ENCODE measurements around the gene MPPED1. TPM values are rescaled to one million over a fixed set of nuclear protein-coding genes. Genes with fewer than 3 reads are reported as not detected.

The MPPED1 gene
- total RNA-seq, 1 donor from 2014 or later, result not detected

- intact Hi-C loops (cut with micrococcal nuclease), result no loop called here
Observed at GRCh38 chr22:43474161-43475101, 62.6 kb downstream of the MPPED1 start.

- intact Hi-C loops (cut with micrococcal nuclease), result no loop called here
Observed at GRCh38 chr22:43475549-43476076, 63.8 kb downstream of the MPPED1 start.

DNA sequence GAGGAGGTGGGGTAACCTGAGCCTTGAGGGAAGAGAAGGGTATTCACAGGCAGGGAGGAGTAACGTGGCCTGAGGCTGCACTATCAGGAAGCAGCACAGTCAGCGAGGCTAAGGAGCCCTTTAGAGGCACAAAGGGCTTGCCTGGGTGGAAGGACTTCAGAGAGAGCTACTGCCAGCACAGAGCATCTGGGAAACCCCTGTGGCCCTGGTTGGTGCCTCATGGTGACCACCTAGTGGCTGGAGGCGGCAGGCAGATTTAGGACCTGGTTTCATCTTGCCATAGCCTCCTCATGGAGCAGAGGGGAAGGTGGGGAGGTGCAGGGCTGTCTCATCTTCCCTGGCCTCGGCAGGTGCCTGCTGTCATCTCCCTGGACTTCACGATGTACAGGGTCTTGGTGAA is 64.5 kb downstream of the MPPED1 start:
- intact Hi-C loops (cut with micrococcal nuclease), result no loop called here

DNA sequence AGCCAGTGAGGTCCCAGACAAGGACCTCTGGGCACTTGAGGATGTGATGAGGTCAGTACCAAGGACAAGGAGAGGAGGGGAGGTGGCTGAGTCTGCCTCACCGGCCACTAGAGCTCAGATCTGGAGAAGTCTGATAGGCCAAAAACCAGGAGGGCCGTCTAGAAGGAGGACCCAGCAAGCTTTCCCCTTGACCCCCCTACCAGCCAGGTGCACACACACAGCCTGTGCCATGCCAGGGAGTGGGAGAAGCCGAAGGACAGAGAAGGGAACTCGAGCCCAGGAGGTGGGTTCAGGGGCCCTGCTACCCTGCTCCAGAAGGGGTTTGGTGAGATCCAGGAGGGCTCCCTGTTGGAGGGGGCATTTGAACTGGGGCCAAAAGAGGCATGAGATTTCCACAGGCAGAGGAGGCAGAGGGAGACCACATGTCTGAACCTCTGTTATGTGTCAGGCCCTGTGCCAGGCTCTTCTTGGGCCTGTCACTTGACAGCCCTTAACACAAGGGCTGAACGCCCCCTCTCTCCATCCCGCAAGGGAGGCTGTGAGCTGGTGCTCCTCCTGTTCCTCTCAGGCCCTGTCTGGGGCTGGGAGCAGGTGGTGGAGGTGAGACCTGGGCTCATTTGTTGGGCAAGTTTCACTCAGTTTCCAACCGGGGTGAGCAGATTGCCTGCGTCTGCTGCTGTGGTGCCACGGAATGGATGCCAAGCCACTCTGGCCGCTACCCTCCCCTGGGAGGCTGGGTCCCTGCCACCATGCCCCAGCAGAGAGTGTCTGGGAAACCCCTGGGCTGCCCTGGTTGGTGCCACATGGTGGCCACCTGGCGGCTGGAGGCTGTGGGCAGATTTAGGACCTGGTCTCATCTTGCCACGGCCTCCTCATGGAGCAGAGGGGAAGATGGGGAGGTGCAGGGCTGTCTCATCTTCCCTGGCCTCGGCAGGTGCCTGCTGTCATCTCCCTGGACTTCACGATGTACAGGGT is 65.2 kb downstream of the MPPED1 start:
- intact Hi-C loops (cut with micrococcal nuclease), result no loop called here

GRCh38 chr22:43477966-43478365 is 66.2 kb downstream of the MPPED1 start:
- intact Hi-C loops (cut with micrococcal nuclease), result no loop called here

DNA sequence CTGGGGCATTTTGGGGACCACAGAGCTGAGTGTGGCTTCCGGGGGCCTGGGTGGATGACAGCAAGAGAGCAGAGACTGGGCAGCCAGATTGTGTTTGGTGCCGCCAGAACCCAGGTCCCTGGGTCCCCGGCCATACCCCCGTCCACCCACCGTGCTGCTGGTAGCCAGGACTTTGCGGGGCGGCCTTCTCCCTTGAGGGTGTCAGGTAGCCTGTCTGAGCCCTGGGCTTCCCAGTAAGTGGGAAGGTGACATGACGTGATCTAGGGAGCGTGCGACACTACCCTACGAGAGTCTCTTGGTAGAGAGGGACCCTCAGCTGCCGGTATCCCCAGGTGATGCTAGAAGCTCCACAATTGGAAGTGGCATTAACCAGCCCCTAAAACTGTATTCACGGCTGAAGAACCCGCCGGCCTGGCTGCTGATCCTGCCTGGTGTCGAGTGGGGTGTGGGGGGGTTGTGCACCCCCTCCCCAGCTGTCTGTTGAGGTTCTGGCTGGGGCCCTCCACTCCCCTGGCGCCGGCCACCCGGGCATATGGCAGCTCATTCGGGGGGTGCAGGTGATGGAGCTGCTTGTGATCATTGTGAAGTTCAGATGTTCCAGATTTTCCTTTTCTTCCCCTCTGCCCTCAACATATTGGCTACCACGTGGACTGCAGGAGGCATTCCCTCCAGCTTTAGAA is 66.9 kb downstream of the MPPED1 start:
- intact Hi-C loops (cut with micrococcal nuclease), result no loop called here

DNA sequence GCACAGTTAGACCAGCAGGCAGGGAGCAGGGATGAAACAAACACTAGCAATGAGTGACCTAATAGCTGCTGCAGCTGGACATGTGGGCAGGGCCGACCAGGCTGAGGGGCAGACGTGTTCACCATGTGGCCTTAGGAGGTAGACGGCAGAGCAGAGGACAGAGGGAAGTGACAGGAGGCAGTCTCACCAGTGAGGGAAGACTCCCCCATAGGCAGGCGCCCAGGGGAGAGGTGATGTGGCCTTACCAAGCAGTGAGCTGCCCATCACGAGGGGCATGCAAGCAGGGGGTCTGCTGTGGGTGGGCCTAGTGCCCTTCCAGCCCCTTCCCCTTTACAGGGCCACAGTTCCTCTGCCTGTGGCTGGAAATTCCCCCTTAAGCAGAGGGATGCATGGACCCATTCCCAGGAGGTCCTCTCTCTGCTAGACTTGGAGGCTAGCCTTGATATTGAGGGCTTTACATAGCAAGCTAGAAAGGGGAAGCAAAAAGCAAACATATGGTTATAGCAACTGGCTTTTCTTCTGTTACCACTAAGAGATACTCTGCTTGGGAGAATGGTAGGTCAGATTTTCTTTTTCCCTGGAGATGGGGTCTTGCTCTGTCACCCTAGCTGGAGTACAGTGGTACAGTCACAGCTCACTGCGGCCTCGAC is 67.6 kb downstream of the MPPED1 start:
- intact Hi-C loops (cut with micrococcal nuclease), result no loop called here

GRCh38 chr22:43479962-43480361 is 68.1 kb downstream of the MPPED1 start:
- intact Hi-C loops (cut with micrococcal nuclease), result no loop called here

GRCh38 chr22:43481568-43482317 is 69.9 kb downstream of the MPPED1 start:
- intact Hi-C loops (cut with micrococcal nuclease), result no loop called here

DNA sequence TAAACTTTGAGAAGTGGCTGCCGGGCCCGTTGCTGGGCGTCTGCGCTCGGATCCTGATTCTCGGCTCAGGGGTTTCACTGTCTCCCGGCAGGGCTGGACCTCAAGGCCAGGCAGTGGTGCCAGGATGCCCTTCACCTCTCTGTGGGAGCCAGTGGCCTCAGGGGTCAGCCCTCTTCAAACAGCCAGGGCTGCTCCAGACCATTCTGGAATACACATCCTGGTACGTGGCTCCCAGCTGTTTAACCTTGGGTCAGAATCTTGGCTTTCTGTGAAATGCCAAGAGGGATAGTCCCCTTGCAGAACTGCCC is 70.5 kb downstream of the MPPED1 start:
- intact Hi-C loops (cut with micrococcal nuclease), result no loop called here

DNA sequence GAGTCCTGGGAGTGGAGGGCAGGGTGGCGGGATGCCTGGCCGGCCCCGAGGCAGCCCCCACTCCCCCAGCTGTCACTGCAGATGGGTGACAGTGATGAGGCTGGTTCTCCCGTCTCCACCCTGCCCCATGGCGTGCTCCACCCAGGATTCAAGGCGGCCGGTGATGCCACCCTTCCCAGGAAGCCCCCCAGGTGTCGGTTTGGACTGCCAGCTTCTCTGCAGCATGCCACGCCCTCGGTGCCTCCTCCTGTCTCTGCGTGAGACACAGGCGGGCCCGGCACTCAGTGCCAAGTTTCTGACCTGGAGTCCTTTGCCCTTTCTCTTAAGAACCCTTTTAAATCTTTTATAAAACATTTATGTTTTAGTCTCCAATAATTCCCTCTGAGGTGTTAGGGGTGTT is 71.5 kb downstream of the MPPED1 start:
- intact Hi-C loops (cut with micrococcal nuclease), result no loop called here

- intact Hi-C loops (cut with micrococcal nuclease), result no loop called here
Observed at GRCh38 chr22:43483669-43484068, 71.9 kb downstream of the MPPED1 start.

- intact Hi-C loops (cut with micrococcal nuclease), result no loop called here
Observed at GRCh38 chr22:43484227-43484626, 72.4 kb downstream of the MPPED1 start.

GRCh38 chr22:43485502-43486089 is 73.8 kb downstream of the MPPED1 start:
- intact Hi-C loops (cut with micrococcal nuclease), result no loop called here

- intact Hi-C loops (cut with micrococcal nuclease), result no loop called here
Observed at GRCh38 chr22:43487311-43488030, 75.7 kb downstream of the MPPED1 start.

DNA sequence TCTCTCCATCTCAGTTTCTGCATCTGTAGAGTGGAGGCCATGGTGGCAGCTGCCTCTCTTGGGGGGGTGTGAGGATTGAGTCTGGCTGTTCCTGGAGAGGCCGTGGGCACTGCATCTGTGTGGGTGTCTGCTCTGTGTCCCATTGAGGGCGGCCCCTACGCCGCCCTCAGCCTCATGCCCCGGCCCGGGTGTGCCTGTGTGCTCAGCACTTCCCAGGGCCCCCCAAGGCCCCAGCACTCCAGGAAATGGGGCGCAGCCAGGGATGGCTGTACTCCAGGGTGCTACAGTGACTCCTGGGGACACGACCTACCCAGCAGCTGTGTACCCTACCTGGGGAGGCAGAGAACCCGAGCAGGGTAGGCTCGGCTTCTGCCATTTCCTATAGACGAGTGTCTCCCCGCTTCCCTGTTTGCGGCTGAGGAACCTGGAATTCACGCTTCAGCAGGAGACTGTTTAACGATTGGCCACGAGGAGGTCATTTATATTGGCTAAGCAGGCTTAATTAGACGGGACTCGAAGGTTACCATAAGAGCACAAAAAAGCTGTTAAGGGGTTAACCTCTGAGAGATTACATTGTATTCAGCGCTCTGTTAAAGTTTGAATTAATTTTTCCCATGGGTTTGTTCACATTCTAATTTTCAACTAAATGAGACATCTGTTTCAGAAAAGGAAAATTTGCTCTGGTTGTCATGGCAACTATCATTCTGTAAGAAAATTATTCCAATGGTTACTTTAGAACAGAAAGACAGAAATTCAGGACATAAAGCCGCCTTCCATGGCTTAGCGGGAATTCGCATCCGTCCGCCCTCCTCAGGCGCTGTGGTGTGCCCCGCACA is 76.4 kb downstream of the MPPED1 start:
- intact Hi-C loops (cut with micrococcal nuclease), result no loop called here

- intact Hi-C loops (cut with micrococcal nuclease), result no loop called here
Observed at GRCh38 chr22:43488937-43489336, 77.1 kb downstream of the MPPED1 start.

DNA sequence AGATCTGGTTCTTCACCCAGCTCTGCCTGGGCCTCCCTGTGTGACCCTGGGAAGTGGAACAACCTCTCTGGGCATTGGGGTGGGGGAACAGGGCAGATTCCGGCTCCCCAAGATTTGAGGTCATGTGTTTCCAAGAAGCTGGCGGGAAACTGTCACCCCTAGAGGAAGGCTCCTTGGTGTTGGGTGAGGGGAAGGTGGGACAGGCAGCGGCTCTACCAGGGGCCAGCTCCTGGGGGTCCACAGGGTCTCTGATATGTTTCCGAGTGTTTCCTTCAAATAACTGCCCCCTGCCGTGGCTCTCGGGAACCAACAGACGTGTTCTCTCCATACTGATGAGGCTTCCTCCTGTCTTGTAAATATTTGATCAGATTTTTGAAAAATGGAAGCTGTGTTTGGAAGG is 78.5 kb downstream of the MPPED1 start:
- intact Hi-C loops (cut with micrococcal nuclease), result no loop called here

Measured in T-helper 2 cell treated with Interferon-gamma antibody and Interleukin-4, amounts not matched to agents 100 ng/mL and 5 ng/mL, for 36 hours (primary cell).